ENCODE data around the gene NR3C1. TPM values are rescaled to one million over a fixed set of nuclear protein-coding genes. Genes with fewer than 3 reads are reported as not detected.

The NR3C1 gene
- total RNA-seq, 1 experiment from 2014 or later, result 16.0 TPM

GRCh38 chr5:143364061-143364460, 39.4 kb downstream of the NR3C1 start:
- TF ChIP-seq ZNF274 (IDR thresholded peaks at IDR 0.05; ENCODE audit: low read depth, low read length), result no peak
- TF ChIP-seq ZBTB33 (IDR thresholded peaks at IDR 0.05; ENCODE audit: extremely low read depth, insufficient replicate concordance, low read length), result no peak
- no peak for TF ChIP-seq EGR1 (IDR thresholded peaks at IDR 0.05; ENCODE audit: low read depth)
- TF ChIP-seq, protein P1, sequence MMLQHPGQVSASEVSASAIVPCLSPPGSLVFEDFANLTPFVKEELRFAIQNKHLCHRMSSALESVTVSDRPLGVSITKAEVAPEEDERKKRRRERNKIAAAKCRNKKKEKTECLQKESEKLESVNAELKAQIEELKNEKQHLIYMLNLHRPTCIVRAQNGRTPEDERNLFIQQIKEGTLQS (IDR thresholded peaks at IDR 0.05), result no peak
- CTCF ChIA-PET, result no interaction called here
- POLR2A ChIA-PET, result no interaction called here

GRCh38 chr5:143362664-143363227, 40.7 kb downstream of the NR3C1 start:
- ChIA-PET CTCF (no interaction called here), POLR2A (no interaction called here), RAD21 (ENCODE audit: low non-redundant PET in 1 of 2, low total read pairs in 2 of 2, uncharacterized antibody in 2 of 2, unreplicated experiment in 2 of 2) (no interaction called here)
- H4K20me1 ChIP-seq (ENCODE audit: insufficient read depth), result no peaks in the 10 kb centered on the region
- intact Hi-C loops (cut with micrococcal nuclease), result no loop called here
- DNase-seq (ENCODE audit: low read depth, low spot score), result no peak
- no peak overlapping the region for H3K27ac ChIP-seq (ENCODE audit: low read depth, low read length)
- no peaks in the 10 kb centered on the region for H3K27me3 ChIP-seq (ENCODE audit: insufficient read depth, low read length)
- H3K79me2 ChIP-seq (ENCODE audit: insufficient read depth, low read length), result no peaks in the 10 kb centered on the region; the same call in 1 of the 2 replicates
- no peaks in the 10 kb centered on the region for H3K9me3 ChIP-seq (ENCODE audit: control insufficient read depth in 1 of 2, insufficient read depth in 1 of 2, low read depth in 1 of 2, low read length in 2 of 2)
- H3K4me1 ChIP-seq (ENCODE audit: control insufficient read depth in 1 of 2, insufficient read depth in 2 of 2, low read length in 2 of 2), result no peaks in the 10 kb centered on the region
- H3K4me3 ChIP-seq (replicated peaks in 1 of 2; ENCODE audit: low read depth in 1 of 2, low read length in 2 of 2), result no peak overlapping the region
- H2AFZ ChIP-seq (ENCODE audit: low read depth, low read length, poor library complexity, severe bottlenecking), result no peak overlapping the region
- no peak overlapping the region for H3K9ac ChIP-seq (ENCODE audit: low read length)
- H3K9me2 ChIP-seq (ENCODE audit: insufficient read depth), result no peaks in the 10 kb centered on the region
- no peaks in the 10 kb centered on the region for H3K36me3 ChIP-seq (ENCODE audit: control insufficient read depth in 1 of 2, insufficient read depth in 2 of 2, low read length in 2 of 2)
- no TSS peak for BruUV-seq (replicated peaks)
- ATAC-seq, result no peak
- no peak overlapping the region for H3K4me2 ChIP-seq (ENCODE audit: low read length)
- TF ChIP-seq REST (IDR thresholded peaks at IDR 0.05; ENCODE audit: low read depth) (no peak), CBX3 (IDR thresholded peaks at IDR 0.05; ENCODE audit: low read depth) (no peak), FOSL1 (IDR thresholded peaks at IDR 0.05; ENCODE audit: low read depth) (no peak), POLR2AphosphoS5 (IDR thresholded peaks at IDR 0.05; ENCODE audit: low read depth, low read length) (no peak), CTCF (IDR thresholded peaks at IDR 0.05 in 2 of 3, conservative IDR thresholded peaks at IDR 0.05 in 1 of 3; ENCODE audit: borderline replicate concordance in 1 of 3, insufficient read depth in 1 of 3, low read depth in 2 of 3, low read length in 2 of 3) (no peak), RAD21 (IDR thresholded peaks at IDR 0.05; ENCODE audit: low read depth) (no peak), ZNF274 (IDR thresholded peaks at IDR 0.05; ENCODE audit: low read depth, low read length) (no peak), MAX (IDR thresholded peaks at IDR 0.05) (no peak), SP1 (IDR thresholded peaks at IDR 0.05; ENCODE audit: low read depth) (no peak)

More at GRCh38 chr5:143364061-143364460, 39.4 kb downstream of the NR3C1 start:
- Histone ChIP-seq H3K9me2 (ENCODE audit: insufficient read depth) (no peaks in the 10 kb centered on the region), H3K36me3 (ENCODE audit: control insufficient read depth in 1 of 2, insufficient read depth in 2 of 2, low read length in 2 of 2) (no peaks in the 10 kb centered on the region), H3K4me1 (ENCODE audit: control insufficient read depth in 1 of 2, insufficient read depth in 2 of 2, low read length in 2 of 2) (no peaks in the 10 kb centered on the region), H3K9me3 (ENCODE audit: control insufficient read depth in 1 of 2, insufficient read depth in 1 of 2, low read depth in 1 of 2, low read length in 2 of 2) (no peaks in the 10 kb centered on the region), H3K4me3 (replicated peaks in 1 of 2; ENCODE audit: low read depth in 1 of 2, low read length in 2 of 2) (no peak overlapping the region), H3K9ac (ENCODE audit: low read length) (no peak overlapping the region), H2AFZ (ENCODE audit: low read depth, low read length, poor library complexity, severe bottlenecking) (no peak overlapping the region), H3K79me2 (ENCODE audit: insufficient read depth, low read length) (no peaks in the 10 kb centered on the region; the same call in 1 of the 2 replicates), H3K27me3 (ENCODE audit: insufficient read depth, low read length) (no peaks in the 10 kb centered on the region), H4K20me1 (ENCODE audit: insufficient read depth) (no peaks in the 10 kb centered on the region), H3K4me2 (ENCODE audit: low read length) (no peak overlapping the region), H3K27ac (ENCODE audit: low read depth, low read length) (no peak overlapping the region)
- intact Hi-C loops (cut with micrococcal nuclease), result no loop called here
- BruUV-seq (replicated peaks), result no TSS peak
- RAD21 ChIA-PET (ENCODE audit: low non-redundant PET in 1 of 2, low total read pairs in 2 of 2, uncharacterized antibody in 2 of 2, unreplicated experiment in 2 of 2), result no interaction called here
- DNase-seq (ENCODE audit: low read depth, low spot score), result no peak
- ATAC-seq, result no peak

Measured in HCT116 (cell line).